IMR-90 (cell line): ENCODE measurements around the gene UPK3B. TPM values are rescaled to one million over a fixed set of nuclear protein-coding genes. Genes with fewer than 3 reads are reported as not detected.
"Not testable (repeated sequence)": the region's sequence is repeated elsewhere in the genome, so short reads cannot be mapped to it uniquely, and the experiment has no call there.

ENCODE experiments used
- ATAC-seq: fragments of 200-7000 bp; cut with Tn5 transposase; 2 replicates; pipeline ENCODE4 v1.9.1; 2020; ENCODE audit warnings: low read depth, mild to moderate bottlenecking, moderate library complexity
- BruUV-seq: library from RNA; stranded (reverse); fragments of 400-500 nt; replicated peaks from 2 replicates; lab custom pipeline; 2021; lab: Mats Ljungman, UMichigan
- CTCF ChIA-PET: fragments of 300-600 bp; formaldehyde crosslinking; extraction: SDS; loops from one replicate; lab custom pipeline; 2021; ENCODE audit warnings: antibody characterized with exemption; lab: Yijun Ruan, JAX
- POLR2A ChIA-PET: fragments of 300-600 bp; sonication (Branson Sonifier 250); formaldehyde crosslinking; loops from one replicate; lab custom pipeline; 2022; ENCODE audit warnings: antibody characterized with exemption; ENCODE audit not compliant: unreplicated experiment; lab: Charles Lee
- DNase-seq: peaks from one replicate; pipeline ENCODE4 v3.0.0; 2013
- H2AFZ ChIP-seq: replicated peaks from 2 replicates; pipeline ENCODE3; 2013; ENCODE audit warnings: low read length, mild to moderate bottlenecking; ENCODE audit not compliant: poor library complexity
- H2AK5ac ChIP-seq: 2 replicates; pipeline ENCODE4 v1.6.1; 2013; ENCODE audit warnings: low read depth, low read length, inconsistent platforms
- H2AK9ac ChIP-seq: replicated peaks from 2 replicates; pipeline ENCODE3; 2013; ENCODE audit warnings: mild to moderate bottlenecking, low read depth, low read length, moderate library complexity; ENCODE audit not compliant: poor library complexity
- H2BK120ac ChIP-seq: 2 replicates; pipeline ENCODE4 v1.6.1; 2013; ENCODE audit warnings: low read depth, low read length, inconsistent platforms
- H2BK15ac ChIP-seq: 3 replicates; pipeline ENCODE4 v1.6.1; 2013; ENCODE audit warnings: low read depth, low read length, inconsistent platforms
- H2BK20ac ChIP-seq: 2 replicates; pipeline ENCODE4 v1.6.1; 2013; ENCODE audit warnings: low read depth, mild to moderate bottlenecking, inconsistent platforms, low read length, moderate library complexity
- H2BK5ac ChIP-seq: 2 replicates; pipeline ENCODE4 v1.6.1; 2013; ENCODE audit warnings: mild to moderate bottlenecking, low read depth, low read length, inconsistent platforms; ENCODE audit not compliant: poor library complexity, severe bottlenecking
- H3K14ac ChIP-seq: replicated peaks from 2 replicates; pipeline ENCODE4 v1.6.1; 2013; ENCODE audit warnings: low read depth, low read length, inconsistent platforms
- H3K18ac ChIP-seq: 2 replicates; pipeline ENCODE4 v1.6.1; 2013; ENCODE audit warnings: low read depth, low read length, control low read depth
- H3K23ac ChIP-seq: 2 replicates; pipeline ENCODE4 v1.6.1; 2013; ENCODE audit warnings: low read depth, low read length, inconsistent platforms
- H3K27ac ChIP-seq: 2 replicates; pipeline ENCODE4 v1.5.1; 2013; ENCODE audit warnings: mild to moderate bottlenecking, control low read depth, low read length; ENCODE audit not compliant: insufficient read depth
- H3K27me3 ChIP-seq: 2 replicates; pipeline ENCODE4 v1.6.1; 2013; ENCODE audit warnings: low read length; ENCODE audit not compliant: control insufficient read depth, insufficient read depth
- H3K36me3 ChIP-seq: 2 replicates; pipeline ENCODE4 v1.6.1; 2013; ENCODE audit warnings: low read length, mixed read lengths; ENCODE audit not compliant: control insufficient read depth, insufficient read depth
- H3K4ac ChIP-seq: 2 replicates; pipeline ENCODE4 v1.6.1; 2013; ENCODE audit warnings: low read depth, low read length, inconsistent platforms
- H3K4me1 ChIP-seq: 2 replicates; pipeline ENCODE4 v1.6.1; 2013; ENCODE audit warnings: low read length, mixed read lengths; ENCODE audit not compliant: control insufficient read depth, insufficient read depth
- H3K4me2 ChIP-seq: 2 replicates; pipeline ENCODE4 v1.6.1; 2013; ENCODE audit warnings: low read depth, mild to moderate bottlenecking, control low read depth, low read length, moderate library complexity
- H3K4me3 ChIP-seq: 2 replicates; pipeline ENCODE4 v1.5.1; 2013; ENCODE audit warnings: low read depth, mild to moderate bottlenecking, control low read depth, low read length, moderate library complexity; ENCODE audit not compliant: insufficient read depth
- H3K56ac ChIP-seq: 2 replicates; pipeline ENCODE4 v1.6.1; 2013; ENCODE audit warnings: low read length, inconsistent platforms; ENCODE audit not compliant: insufficient read depth; ENCODE audit errors: extremely low read depth
- H3K79me1 ChIP-seq, 2 experiments: 2 replicates each; pipeline ENCODE4 v1.6.1; 2013; ENCODE audit warnings: low read length in 2 of 2, inconsistent platforms in 1 of 2, low read depth in 1 of 2
- H3K9ac ChIP-seq: 2 replicates; pipeline ENCODE4 v1.6.1; 2013; ENCODE audit warnings: low read depth, low read length, control low read depth
- H3K9me1 ChIP-seq: 2 replicates; pipeline ENCODE4 v1.6.1; 2013; ENCODE audit warnings: low read length, inconsistent platforms; ENCODE audit not compliant: insufficient read depth
- H3K9me3 ChIP-seq: 2 replicates; pipeline ENCODE4 v1.6.1; 2013; ENCODE audit warnings: low read length; ENCODE audit not compliant: control insufficient read depth, insufficient read depth
- H4K20me1 ChIP-seq: 2 replicates; pipeline ENCODE4 v1.6.1; 2013; ENCODE audit warnings: low read length, inconsistent platforms; ENCODE audit not compliant: insufficient read depth
- H4K5ac ChIP-seq: 2 replicates; pipeline ENCODE4 v1.6.1; 2013; ENCODE audit warnings: mild to moderate bottlenecking, low read depth, low read length, control low read depth
- H4K8ac ChIP-seq, 2 experiments: 2 replicates each; pipeline ENCODE4 v1.6.1; 2013; ENCODE audit warnings: low read depth in 2 of 2, low read length in 2 of 2, control low read depth in 1 of 2, inconsistent platforms in 1 of 2
- H4K91ac ChIP-seq: 2 replicates; pipeline ENCODE4 v1.6.1; 2013; ENCODE audit warnings: low read depth, low read length, inconsistent platforms; ENCODE audit not compliant: insufficient read depth
- WGBS, 2 experiments: methylation state at CpG; one replicate each; pipeline versions ENCODE4 v1.1.5 to v1.1.7; 2013; ENCODE audit warnings: missing lambda C conversion rate in 2 of 2; ENCODE audit not compliant: insufficient read length in 1 of 2; ENCODE audit errors: extremely low coverage in 2 of 2; 5-methylcytosine and 5-hydroxymethylcytosine counted together
- dilution Hi-C: fragments of 300-500 bp; cut with HindIII; formaldehyde crosslinking; loops from one replicate; pipeline ENCODE4 v1.14.3; 2018; ENCODE audit warnings: low sequenced_read_pairs; ENCODE audit not compliant: unreplicated experiment
- in situ Hi-C: fragments of 300-500 bp; cut with MboI; formaldehyde crosslinking; loops from 3 replicates; pipeline ENCODE4 v1.14.3; 2019; ENCODE audit warnings: low sequenced_read_pairs, inconsistent platforms, mixed read lengths
- intact Hi-C: fragments of 100-400 bp; cut with micrococcal nuclease; formaldehyde crosslinking; loops from 2 replicates; pipeline ENCODE4 v1.10.0; 2022
- polyA plus RNA-seq, 3 experiments: library from polyadenylated mRNA; depleted of rRNA; stranded (reverse); fragments of >200 nt; gene quantifications; 2 replicates each; pipeline ENCODE4 v1.2.3, GENCODE V29; 2012; ENCODE audit warnings: low replicate concordance in 1 of 3
- total RNA-seq: library from RNA; depleted of rRNA; stranded (reverse); fragments of >200 nt; gene quantifications from 2 replicates; pipeline ENCODE4 v1.2.3, GENCODE V29; 2012

Gene UPK3B
- total and polyA plus RNA-seq, 2 of the 4 experiments (the other 2 are of a cell fraction) = 0.26 TPM; not detected in 1

- H2AFZ ChIP-seq, H2BK15ac ChIP-seq, H2BK20ac ChIP-seq, H3K79me1 ChIP-seq, H3K23ac ChIP-seq, H2BK120ac ChIP-seq, intact Hi-C loops, H3K9ac ChIP-seq, H3K27me3 ChIP-seq, H3K4me1 ChIP-seq, H2AK9ac ChIP-seq, H3K9me1 ChIP-seq, H4K20me1 ChIP-seq, H4K5ac ChIP-seq, H3K4me3 ChIP-seq, DNase-seq, H3K36me3 ChIP-seq, H3K27ac ChIP-seq, H3K4ac ChIP-seq, H3K18ac ChIP-seq, POLR2A ChIA-PET, H3K4me2 ChIP-seq, H2BK5ac ChIP-seq, H3K56ac ChIP-seq, H4K91ac ChIP-seq, H4K8ac ChIP-seq, H3K14ac ChIP-seq, H3K9me3 ChIP-seq, H2AK5ac ChIP-seq, ATAC-seq, BruUV-seq, in situ Hi-C loops, dilution Hi-C loops, CTCF ChIA-PET: not testable (repeated sequence)
- WGBS, 2 experiments = no CpG with 5 or more reads among the region's 12 CpGs
Measured at GRCh38 chr7:76484456-76484855, 25.9 kb upstream of the UPK3B start.

DNA sequence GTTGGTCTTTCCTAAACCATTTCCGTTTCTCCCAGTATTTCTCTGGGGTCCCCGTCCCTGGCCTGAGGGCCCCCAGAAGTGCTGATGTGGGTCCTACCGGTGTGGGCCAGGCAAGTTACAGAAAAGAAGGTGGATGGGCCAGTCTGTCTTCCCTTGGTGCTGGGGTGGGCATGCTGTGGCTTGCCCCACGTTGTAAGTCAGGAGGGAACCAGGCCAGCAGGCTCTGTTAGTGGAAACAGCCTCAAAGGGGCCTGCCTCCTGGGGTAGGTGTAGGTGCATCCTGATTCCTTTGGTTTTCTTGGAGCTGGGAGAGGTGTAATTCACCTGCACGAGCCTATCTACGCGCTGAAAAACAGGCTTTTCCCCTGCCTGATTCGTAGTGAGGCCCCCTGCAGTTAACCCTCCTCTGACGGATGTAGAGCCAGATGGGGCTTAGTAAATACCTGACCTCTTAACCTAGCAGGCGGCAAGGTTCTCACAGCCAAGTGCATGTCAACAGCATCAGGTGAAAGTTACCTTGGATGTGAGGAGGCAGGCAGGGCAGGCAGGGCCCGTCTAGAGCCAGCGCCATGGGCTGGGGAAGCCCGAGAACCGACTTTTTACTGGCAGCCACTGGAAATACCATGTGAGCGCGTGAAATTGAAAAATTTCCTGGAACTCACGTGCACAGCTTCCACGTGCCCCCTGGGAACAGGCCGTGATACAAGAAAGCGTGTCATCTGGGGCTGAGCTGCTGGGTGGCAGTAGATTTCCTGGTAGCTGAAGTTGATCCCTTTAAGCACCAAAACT, 24.3 kb upstream of the UPK3B start:
- H3K56ac ChIP-seq, H2BK120ac ChIP-seq, in situ Hi-C loops, intact Hi-C loops, H3K9ac ChIP-seq, H4K5ac ChIP-seq, H4K91ac ChIP-seq, H2AK9ac ChIP-seq, ATAC-seq, DNase-seq, H2BK20ac ChIP-seq, H3K18ac ChIP-seq, H2BK15ac ChIP-seq, dilution Hi-C loops, H3K79me1 ChIP-seq, CTCF ChIA-PET, H2BK5ac ChIP-seq, H3K14ac ChIP-seq, H2AFZ ChIP-seq, H3K4me3 ChIP-seq, H3K23ac ChIP-seq, H3K4me1 ChIP-seq, H3K27me3 ChIP-seq, H3K9me3 ChIP-seq, POLR2A ChIA-PET, H3K9me1 ChIP-seq, H4K8ac ChIP-seq, H3K4ac ChIP-seq, H3K4me2 ChIP-seq, H3K27ac ChIP-seq, H4K20me1 ChIP-seq, H3K36me3 ChIP-seq, BruUV-seq, H2AK5ac ChIP-seq: not testable (repeated sequence)
- WGBS, 2 experiments = no CpG with 5 or more reads among the region's 20 CpGs
